NCI-H1105 treated with DMSO at 0.1 percent for 48 hours (cell line): ENCODE data around the gene RPN2.

Source experiments
- DNase-seq: peaks from one replicate; lab custom pipeline; 2025; lab: John Stamatoyannopoulos, UW

Gene RPN2

GRCh38 chr20:37266940-37267666 is 88.0 kb downstream of the RPN2 start:
- DNase-seq: no peak

GRCh38 chr20:37267667-37268313 is 88.7 kb downstream of the RPN2 start:
- no peak for DNase-seq

GRCh38 chr20:37270576-37271420 is 91.7 kb downstream of the RPN2 start:
- no peak for DNase-seq

- no peak for DNase-seq
Observed at GRCh38 chr20:37271421-37271768, 92.3 kb downstream of the RPN2 start.

- no peak for DNase-seq
Observed at GRCh38 chr20:37273988-37274387, 94.9 kb downstream of the RPN2 start.

- no peak for DNase-seq
Observed at GRCh38 chr20:37274851-37275524, 95.9 kb downstream of the RPN2 start.

- DNase-seq: no peak
Observed at GRCh38 chr20:37276494-37277252, 97.5 kb downstream of the RPN2 start.

- no peak for DNase-seq
Observed at GRCh38 chr20:37277253-37277593, 98.1 kb downstream of the RPN2 start.

- no peak for DNase-seq
Observed at GRCh38 chr20:37278966-37279590, 99.9 kb downstream of the RPN2 start.

- DNase-seq: no peak
Observed at GRCh38 chr20:37279820-37280219, 100.7 kb downstream of the RPN2 start.

GRCh38 chr20:37280403-37280802 is 101.3 kb downstream of the RPN2 start:
- no peak for DNase-seq

- no peak for DNase-seq
Observed at GRCh38 chr20:37282556-37282955, 103.4 kb downstream of the RPN2 start.

GRCh38 chr20:37283530-37284195 is 104.5 kb downstream of the RPN2 start:
- DNase-seq: no peak

- no peak for DNase-seq
Observed at GRCh38 chr20:37284691-37285161, 105.6 kb downstream of the RPN2 start.

- no peak for DNase-seq
Observed at GRCh38 chr20:37285664-37286374, 106.7 kb downstream of the RPN2 start.

- no peak for DNase-seq
Observed at GRCh38 chr20:37288091-37288490, 109.0 kb downstream of the RPN2 start.

- no peak for DNase-seq
Observed at GRCh38 chr20:37290158-37290810, 111.2 kb downstream of the RPN2 start.
